OCI-LY7 (cell line): ENCODE results near the gene CALM1.

Experiments used
- CTCF ChIP-seq: fragments of 200-600 bp; sonication (generic); conservative IDR thresholded peaks from 2 replicates; pipeline ENCODE4 v1.5.1; 2014; ENCODE audit warnings: mild to moderate bottlenecking, antibody characterized with exemption, low read length, moderate library complexity, mixed read lengths
- EZH2phosphoT487 ChIP-seq: fragments of 200-600 bp; sonication (generic); IDR thresholded peaks from 2 replicates; pipeline ENCODE4 v1.6.1; 2018; ENCODE audit warnings: low read depth, borderline replicate concordance, mild to moderate bottlenecking, mixed run types, antibody characterized with exemption, low read length, moderate library complexity, mixed read lengths

GRCh38 chr14:90446405-90446804, 49.6 kb downstream of the CALM1 start:
- TF ChIP-seq CTCF (no peak), EZH2phosphoT487 (no peak)
